K562 (cell line): ENCODE measurements around the gene HIGD1C. TPM values are rescaled to one million over a fixed set of nuclear protein-coding genes. Genes with fewer than 3 reads are reported as not detected.

Experiments
- ETV6 ChIP-seq, 3 experiments: fragments of 150-350 bp in 1 of 3; sonication (generic) in 1 of 3; formaldehyde crosslinking in 1 of 3; IDR thresholded peaks; 2 replicates each; pipeline versions ENCODE4 v1.6.1 to v1.8.0; 2014 to 2022; ENCODE audit warnings: borderline replicate concordance in 2 of 3, low read depth in 2 of 3, antibody characterized with exemption in 1 of 3, low read length in 1 of 3, mild to moderate bottlenecking in 1 of 3, missing genetic modification reagents in 1 of 3
- GATAD2A ChIP-seq: fragments of 450-650 bp; IDR thresholded peaks from 2 replicates; pipeline ENCODE4 v1.6.1; 2017
- HDAC8 ChIP-seq: fragments of 450-650 bp; IDR thresholded peaks from 2 replicates; pipeline ENCODE4 v1.6.1; 2016; ENCODE audit warnings: mild to moderate bottlenecking, missing genetic modification characterization, moderate library complexity, missing compliant biosample characterization
- HDGF ChIP-seq: fragments of 450-650 bp; IDR thresholded peaks from 2 replicates; pipeline ENCODE4 v1.6.1; 2016
- MTA1 ChIP-seq: fragments of 450-650 bp; IDR thresholded peaks from 2 replicates; pipeline ENCODE4 v1.6.1; 2017; ENCODE audit warnings: borderline replicate concordance
- NR1H2 ChIP-seq: sonication (generic); formaldehyde crosslinking; IDR thresholded peaks from 2 replicates; pipeline ENCODE4 v1.4.0; 2020; ENCODE audit warnings: mild to moderate bottlenecking, missing genetic modification reagents
- NR2C2 ChIP-seq, 2 experiments: fragments of 200-800 bp in 1 of 2; sonication (Bioruptor generic) in 1 of 2; sonication (generic) in 1 of 2; formaldehyde crosslinking in 1 of 2; IDR thresholded peaks; 2 replicates each; pipeline versions ENCODE4 v1.6.1 to v1.8.0; 2016 to 2022; ENCODE audit warnings: mild to moderate bottlenecking in 1 of 2, missing compliant biosample characterization in 1 of 2, missing genetic modification characterization in 1 of 2, missing genetic modification reagents in 1 of 2
- PTRF ChIP-seq: fragments of 450-650 bp; IDR thresholded peaks from 2 replicates; pipeline ENCODE4 v1.6.1; 2016; ENCODE audit warnings: mild to moderate bottlenecking, missing genetic modification characterization, missing compliant biosample characterization
- RNF2 ChIP-seq: sonication (generic); IDR thresholded peaks from 2 replicates; pipeline ENCODE4 v1.6.1; 2016
- TBP ChIP-seq: optimal IDR thresholded peaks from 2 replicates; pipeline ENCODE3; 2011; ENCODE audit warnings: low read depth, low read length, improper control_type of control experiment
- ZBTB7A ChIP-seq: IDR thresholded peaks from 2 replicates; pipeline ENCODE4 v1.6.1; 2011; ENCODE audit warnings: low read depth, mild to moderate bottlenecking, low read length, moderate library complexity, borderline replicate concordance; ENCODE audit not compliant: control insufficient read depth
- ZFPM2 ChIP-seq: fragments of 250-450 bp; sonication (Bioruptor Pico); IDR thresholded peaks from 2 replicates; pipeline ENCODE4 v1.5.1; 2022; ENCODE audit warnings: mild to moderate bottlenecking
- ZNF212 ChIP-seq: fragments of 450-650 bp; formaldehyde crosslinking; IDR thresholded peaks from 2 replicates; pipeline ENCODE4 v1.4.0; 2020; ENCODE audit warnings: mild to moderate bottlenecking
- ZNF316 ChIP-seq: fragments of 450-650 bp; IDR thresholded peaks from 2 replicates; pipeline ENCODE4 v1.6.1; 2016
- ZNF699 ChIP-seq: fragments of 250-450 bp; sonication (Bioruptor Pico); IDR thresholded peaks from 2 replicates; pipeline ENCODE4 v1.8.0; 2021; ENCODE audit warnings: mild to moderate bottlenecking, moderate library complexity; ENCODE audit not compliant: insufficient replicate concordance
- ZNF785 ChIP-seq: fragments of 250-450 bp; sonication (Bioruptor Pico); IDR thresholded peaks from 2 replicates; pipeline ENCODE4 v1.4.0; 2020; ENCODE audit warnings: mild to moderate bottlenecking
- ZSCAN32 ChIP-seq: fragments of 450-650 bp; formaldehyde crosslinking; IDR thresholded peaks from 2 replicates; pipeline ENCODE4 v1.4.0; 2020; ENCODE audit warnings: mild to moderate bottlenecking, moderate library complexity
- polyA plus RNA-seq, 8 experiments: library from polyadenylated mRNA; depleted of rRNA in 4 of 8; stranded (reverse) in 5 of 8; unstranded in 3 of 8; fragments of >200 nt; fragmentation: Nextera tagmentation in 2 of 8; fragmentation: Illumina TruSeq in 1 of 8; extraction: Ambion mirVana in 2 of 8; extraction: Trizol in 1 of 8; gene quantifications; 2 replicates each; pipeline versions ENCODE4 v1.2.1 to v1.2.3, GENCODE V29; 2011 to 2014; ENCODE audit warnings: inconsistent platforms in 1 of 8, missing spikeins in 1 of 8
- total RNA-seq, 7 experiments: library from RNA; depleted of rRNA in 6 of 7; stranded (reverse); fragments of >200 nt in 6 of 7; fragmentation: Illumina TruSeq in 2 of 7; extraction: Trizol in 2 of 7; gene quantifications; 2 replicates each; pipeline versions ENCODE4 v1.2.1 to v1.2.3, GENCODE V29; 2011 to 2021; ENCODE audit warnings: low replicate concordance in 1 of 7
- TF ChIP-seq, protein P1 (sequence below): fragments of 450-650 bp; IDR thresholded peaks from 2 replicates; pipeline ENCODE4 v1.6.1; 2018; ENCODE audit warnings: mild to moderate bottlenecking, low read depth; ENCODE audit not compliant: partially characterized antibody
- TF ChIP-seq, protein P2 (sequence below): fragments of 250-450 bp; sonication (Bioruptor Pico); IDR thresholded peaks from 2 replicates; pipeline ENCODE4 v1.8.0; 2022; ENCODE audit warnings: moderate library complexity, mild to moderate bottlenecking, inconsistent platforms
- TF ChIP-seq, protein P3 (sequence below): sonication (generic); formaldehyde crosslinking; IDR thresholded peaks from 2 replicates; pipeline ENCODE4 v1.8.1; 2022; ENCODE audit warnings: missing genetic modification reagents
- TF ChIP-seq, protein P4 (sequence below): sonication (generic); formaldehyde crosslinking; IDR thresholded peaks from 2 replicates; pipeline ENCODE4 v1.8.0; 2022; ENCODE audit warnings: mild to moderate bottlenecking, missing genetic modification reagents

Gene HIGD1C
- total and polyA plus RNA-seq, 9 of the 15 experiments (the other 6 are each of a cell fraction or from before 2014, with no cell fraction given), result not detected

DNA sequence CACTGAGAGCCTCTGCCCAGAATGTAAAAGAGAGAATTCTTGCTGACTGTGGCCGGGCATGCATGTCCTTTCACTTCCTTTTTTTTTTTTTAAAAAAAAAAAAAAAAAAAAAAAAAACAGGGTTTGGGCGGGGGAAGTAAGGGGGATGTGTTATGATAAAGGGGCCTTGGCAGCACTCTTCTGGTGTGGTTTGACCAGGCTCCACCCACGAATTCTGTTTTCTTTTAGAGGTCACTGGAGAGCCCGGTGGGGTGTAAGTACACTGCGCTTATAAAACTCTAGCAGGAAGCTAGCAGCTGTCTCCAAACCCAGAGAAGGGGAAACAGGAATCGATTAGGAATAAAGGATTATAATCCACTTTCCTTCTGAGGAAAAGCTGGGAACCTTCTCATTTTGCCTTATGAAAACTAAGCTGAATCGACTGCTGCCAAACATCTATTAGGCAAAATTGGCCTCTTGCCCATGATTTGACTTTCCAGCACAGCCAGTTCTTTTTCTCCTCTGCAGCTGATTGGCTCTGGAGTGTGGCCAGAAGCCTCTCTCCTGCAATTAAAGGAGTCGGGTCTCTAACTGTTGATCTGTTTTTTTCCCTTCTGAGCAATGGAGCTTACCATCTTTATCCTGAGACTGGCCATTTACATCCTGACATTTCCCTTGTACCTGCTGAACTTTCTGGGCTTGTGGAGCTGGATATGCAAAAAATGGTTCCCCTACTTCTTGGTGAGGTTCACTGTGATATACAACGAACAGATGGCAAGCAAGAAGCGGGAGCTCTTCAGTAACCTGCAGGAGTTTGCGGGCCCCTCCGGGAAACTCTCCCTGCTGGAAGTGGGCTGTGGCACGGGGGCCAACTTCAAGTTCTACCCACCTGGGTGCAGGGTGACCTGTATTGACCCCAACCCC lies 27.7 kb upstream of the HIGD1C start (continued):
- TF ChIP-seq ETV6 (IDR thresholded peaks at IDR 0.05; ENCODE audit: borderline replicate concordance in 1 of 2, low read depth in 2 of 2, low read length in 1 of 2) (no peak), ETV6 (CRISPR knock-in tag; IDR thresholded peaks at IDR 0.05; ENCODE audit: borderline replicate concordance) (no peak), TBP (peak; percentile 28), NR1H2 (CRISPR knock-in tag) (no peak), ZNF212 (CRISPR knock-in tag) (no peak), PTRF (tag) (no peak), MTA1 (no peak), ZSCAN32 (CRISPR knock-in tag) (no peak), ZNF785 (CRISPR knock-in tag) (no peak), HDGF (no peak), NR2C2 (CRISPR knock-in tag; IDR thresholded peaks at IDR 0.05) (no peak), NR2C2 (tag; IDR thresholded peaks at IDR 0.05) (peak; percentile 67; the same call in 1 of the 2 replicates), HDAC8 (no peak), ZFPM2 (CRISPR knock-in tag) (no peak), ZNF699 (no peak), ZNF316 (no peak), GATAD2A (0 out of 2 replicates have a peak, but pooled peaks have one; percentile 47), ZBTB7A (peak; percentile 62; the same call in 1 of the 2 replicates), RNF2 (no peak)
- TF ChIP-seq, protein P1, sequence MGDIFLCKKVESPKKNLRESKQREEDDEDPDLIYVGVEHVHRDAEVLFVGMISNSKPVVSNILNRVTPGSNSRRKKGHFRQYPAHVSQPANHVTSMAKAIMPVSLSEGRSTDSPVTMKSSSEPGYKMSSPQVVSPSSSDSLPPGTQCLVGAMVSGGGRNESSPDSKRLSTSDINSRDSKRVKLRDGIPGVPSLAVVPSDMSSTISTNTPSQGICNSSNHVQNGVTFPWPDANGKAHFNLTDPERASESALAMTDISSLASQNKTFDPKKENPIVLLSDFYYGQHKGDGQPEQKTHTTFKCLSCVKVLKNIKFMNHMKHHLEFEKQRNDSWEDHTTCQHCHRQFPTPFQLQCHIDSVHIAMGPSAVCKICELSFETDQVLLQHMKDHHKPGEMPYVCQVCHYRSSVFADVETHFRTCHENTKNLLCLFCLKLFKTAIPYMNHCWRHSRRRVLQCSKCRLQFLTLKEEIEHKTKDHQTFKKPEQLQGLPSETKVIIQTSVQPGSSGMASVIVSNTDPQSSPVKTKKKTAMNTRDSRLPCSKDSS, result no peak
- TF ChIP-seq, protein P2, sequence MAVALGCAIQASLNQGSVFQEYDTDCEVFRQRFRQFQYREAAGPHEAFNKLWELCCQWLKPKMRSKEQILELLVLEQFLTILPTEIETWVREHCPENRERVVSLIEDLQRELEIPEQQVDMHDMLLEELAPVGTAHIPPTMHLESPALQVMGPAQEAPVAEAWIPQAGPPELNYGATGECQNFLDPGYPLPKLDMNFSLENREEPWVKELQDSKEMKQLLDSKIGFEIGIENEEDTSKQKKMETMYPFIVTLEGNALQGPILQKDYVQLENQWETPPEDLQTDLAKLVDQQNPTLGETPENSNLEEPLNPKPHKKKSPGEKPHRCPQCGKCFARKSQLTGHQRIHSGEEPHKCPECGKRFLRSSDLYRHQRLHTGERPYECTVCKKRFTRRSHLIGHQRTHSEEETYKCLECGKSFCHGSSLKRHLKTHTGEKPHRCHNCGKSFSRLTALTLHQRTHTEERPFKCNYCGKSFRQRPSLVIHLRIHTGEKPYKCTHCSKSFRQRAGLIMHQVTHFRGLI, result no peak
- TF ChIP-seq, protein P3, sequence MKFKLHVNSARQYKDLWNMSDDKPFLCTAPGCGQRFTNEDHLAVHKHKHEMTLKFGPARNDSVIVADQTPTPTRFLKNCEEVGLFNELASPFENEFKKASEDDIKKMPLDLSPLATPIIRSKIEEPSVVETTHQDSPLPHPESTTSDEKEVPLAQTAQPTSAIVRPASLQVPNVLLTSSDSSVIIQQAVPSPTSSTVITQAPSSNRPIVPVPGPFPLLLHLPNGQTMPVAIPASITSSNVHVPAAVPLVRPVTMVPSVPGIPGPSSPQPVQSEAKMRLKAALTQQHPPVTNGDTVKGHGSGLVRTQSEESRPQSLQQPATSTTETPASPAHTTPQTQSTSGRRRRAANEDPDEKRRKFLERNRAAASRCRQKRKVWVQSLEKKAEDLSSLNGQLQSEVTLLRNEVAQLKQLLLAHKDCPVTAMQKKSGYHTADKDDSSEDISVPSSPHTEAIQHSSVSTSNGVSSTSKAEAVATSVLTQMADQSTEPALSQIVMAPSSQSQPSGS (CRISPR knock-in tag), result no peak
- TF ChIP-seq, protein P4, sequence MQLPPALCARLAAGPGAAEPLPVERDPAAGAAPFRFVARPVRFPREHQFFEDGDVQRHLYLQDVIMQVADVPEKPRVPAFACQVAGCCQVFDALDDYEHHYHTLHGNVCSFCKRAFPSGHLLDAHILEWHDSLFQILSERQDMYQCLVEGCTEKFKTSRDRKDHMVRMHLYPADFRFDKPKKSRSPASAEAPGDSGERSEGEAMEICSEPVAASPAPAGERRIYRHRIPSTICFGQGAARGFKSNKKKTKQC (CRISPR knock-in tag), result no peak
